ENCODE measurements around the gene C4orf50.

C4orf50 gene

GRCh38 chr4:5941601-5942000 is 76.6 kb downstream of the C4orf50 start:
- Histone ChIP-seq H4K20me1 (ENCODE audit: low read depth, low read length) (no peaks in the 10 kb centered on the region), H3K79me2 (ENCODE audit: insufficient read depth, low read length) (no peaks in the 10 kb centered on the region), H3K4me2 (ENCODE audit: low read depth, low read length, poor library complexity, severe bottlenecking) (no peak overlapping the region)

GRCh38 chr4:5940470-5941203 is 77.6 kb downstream of the C4orf50 start:
- no peaks in the 10 kb centered on the region for H4K20me1 ChIP-seq (ENCODE audit: low read depth, low read length)
- no peak overlapping the region for H3K4me3 ChIP-seq (ENCODE audit: insufficient read depth, low read length, poor library complexity, severe bottlenecking)
- H3K4me2 ChIP-seq (ENCODE audit: low read depth, low read length, poor library complexity, severe bottlenecking), result no peak overlapping the region
- no peaks in the 10 kb centered on the region for H3K9me2 ChIP-seq (replicated peaks; ENCODE audit: insufficient read depth, low read length)
- H2AFZ ChIP-seq (ENCODE audit: low read depth, low read length, severe bottlenecking), result no peak overlapping the region
- H3K9ac ChIP-seq (ENCODE audit: low read length), result no peak overlapping the region
- H3K36me3 ChIP-seq (ENCODE audit: low read length), result no peaks in the 10 kb centered on the region
- H3F3A ChIP-seq (ENCODE audit: insufficient read depth), result no peaks in the 10 kb centered on the region
- no peak overlapping the region for H3K27ac ChIP-seq (ENCODE audit: low read depth, low read length)
- H3K27me3 ChIP-seq (ENCODE audit: low read length), result no peaks in the 10 kb centered on the region
- no peaks in the 10 kb centered on the region for H3K79me2 ChIP-seq (ENCODE audit: insufficient read depth, low read length)
- no peaks in the 10 kb centered on the region for H3K9me3 ChIP-seq (ENCODE audit: insufficient read depth, low read length)
- TF ChIP-seq EZH2phosphoT487 (conservative IDR thresholded peaks at IDR 0.05; ENCODE audit: low read length) (no peak), CTCF (IDR thresholded peaks at IDR 0.05; ENCODE audit: insufficient read depth, low read length, poor library complexity, severe bottlenecking) (no peak)

More at GRCh38 chr4:5941601-5942000, 76.6 kb downstream of the C4orf50 start:
- Histone ChIP-seq H3K4me3 (ENCODE audit: insufficient read depth, low read length, poor library complexity, severe bottlenecking) (no peak overlapping the region), H3K9ac (ENCODE audit: low read length) (no peak overlapping the region), H3K27ac (ENCODE audit: low read depth, low read length) (no peak overlapping the region), H3K27me3 (ENCODE audit: low read length) (no peaks in the 10 kb centered on the region), H3F3A (ENCODE audit: insufficient read depth) (no peaks in the 10 kb centered on the region), H2AFZ (ENCODE audit: low read depth, low read length, severe bottlenecking) (no peak overlapping the region), H3K36me3 (ENCODE audit: low read length) (no peaks in the 10 kb centered on the region), H3K9me3 (ENCODE audit: insufficient read depth, low read length) (no peaks in the 10 kb centered on the region), H3K9me2 (replicated peaks; ENCODE audit: insufficient read depth, low read length) (no peaks in the 10 kb centered on the region)
- TF ChIP-seq CTCF (IDR thresholded peaks at IDR 0.05; ENCODE audit: insufficient read depth, low read length, poor library complexity, severe bottlenecking), result no peak

- no peak overlapping the region for H3K27ac ChIP-seq (ENCODE audit: low read depth, low read length)
- H3K9me3 ChIP-seq (ENCODE audit: insufficient read depth, low read length), result no peaks in the 10 kb centered on the region
- no peaks in the 10 kb centered on the region for H3F3A ChIP-seq (ENCODE audit: insufficient read depth)
- no peaks in the 10 kb centered on the region for H4K20me1 ChIP-seq (ENCODE audit: low read depth, low read length)
- TF ChIP-seq CTCF (IDR thresholded peaks at IDR 0.05; ENCODE audit: insufficient read depth, low read length, poor library complexity, severe bottlenecking), result no peak
- no peak for TF ChIP-seq EZH2phosphoT487 (conservative IDR thresholded peaks at IDR 0.05; ENCODE audit: low read length)
- no peaks in the 10 kb centered on the region for H3K9me2 ChIP-seq (replicated peaks; ENCODE audit: insufficient read depth, low read length)
- no peak overlapping the region for H3K4me3 ChIP-seq (ENCODE audit: insufficient read depth, low read length, poor library complexity, severe bottlenecking)
- H2AFZ ChIP-seq (ENCODE audit: low read depth, low read length, severe bottlenecking), result no peak overlapping the region
- no peaks in the 10 kb centered on the region for H3K27me3 ChIP-seq (ENCODE audit: low read length)
- no peaks in the 10 kb centered on the region for H3K36me3 ChIP-seq (ENCODE audit: low read length)
- H3K9ac ChIP-seq (ENCODE audit: low read length), result no peak overlapping the region
- no peak overlapping the region for H3K4me2 ChIP-seq (ENCODE audit: low read depth, low read length, poor library complexity, severe bottlenecking)
- no peaks in the 10 kb centered on the region for H3K79me2 ChIP-seq (ENCODE audit: insufficient read depth, low read length)
Measured at GRCh38 chr4:5933996-5934831, 84.0 kb downstream of the C4orf50 start.

Data from SU-DHL-6 (cell line).